Gastrocnemius medialis (tissue), 4 donors: Measurements from ENCODE around the gene GTF3C4. TPM values are rescaled to one million over a fixed set of nuclear protein-coding genes. Genes with fewer than 3 reads are reported as not detected.

Experiments used
- ATAC-seq, 2 donors: fragments of 150-250 bp; one replicate each; pipeline ENCODE4 v1.9.1; 2016
- DNase-seq, 2 donors: peaks; one replicate each; pipeline ENCODE4 v3.0.0-alpha.2; 2019
- H3K27ac ChIP-seq, 4 donors: fragments of 200-600 bp; sonication (generic); 1 replicate in 1 of 4; 2 replicates in 3 of 4; pipeline ENCODE4 v1.5.1; 2016 to 2018; ENCODE audit warnings: mild to moderate bottlenecking in 2 of 4, moderate library complexity in 1 of 4
- H3K27me3 ChIP-seq, 3 donors: fragments of 200-600 bp; sonication (generic) in 2 of 3; 1 replicate in 1 of 3; 2 replicates in 2 of 3; pipeline versions ENCODE4 v1.5.1 to v1.6.0; 2016 to 2019; ENCODE audit warnings: mild to moderate bottlenecking in 1 of 3, moderate library complexity in 1 of 3
- H3K36me3 ChIP-seq, 2 donors: fragments of 200-600 bp; sonication (generic) in 1 of 2; one replicate each; pipeline ENCODE4 v1.5.1; 2017 to 2018
- H3K4me1 ChIP-seq, 2 donors: fragments of 200-600 bp; sonication (generic) in 1 of 2; one replicate each; pipeline ENCODE4 v1.5.1; 2016 to 2017; ENCODE audit warnings: mild to moderate bottlenecking in 2 of 2
- H3K4me3 ChIP-seq, 4 donors: fragments of 200-600 bp; sonication (generic) in 3 of 4; 1 replicate in 1 of 4; 2 replicates in 3 of 4; pipeline ENCODE4 v1.5.1; 2016 to 2019; ENCODE audit warnings: mild to moderate bottlenecking in 2 of 4
- H3K9me3 ChIP-seq, 3 donors: fragments of 200-600 bp; sonication (generic) in 2 of 3; 1 replicate in 1 of 3; 2 replicates in 2 of 3; pipeline ENCODE4 v1.5.1; 2016 to 2019
- CTCF ChIP-seq, 5 experiments: fragments of 450-650 bp in 3 of 5; fragments of 200-600 bp in 2 of 5; sonication (generic) in 2 of 5; IDR thresholded peaks in 4 of 5; conservative IDR thresholded peaks in 1 of 5; 1 replicate in 4 of 5; 2 replicates in 1 of 5; pipeline ENCODE4 v1.5.1; 2016 to 2019; ENCODE audit warnings: antibody characterized with exemption in 5 of 5, mild to moderate bottlenecking in 3 of 5, moderate library complexity in 3 of 5
- POLR2A ChIP-seq, 2 donors: fragments of 450-650 bp; IDR thresholded peaks; one replicate each; pipeline ENCODE4 v1.6.1; 2017; ENCODE audit warnings: antibody characterized with exemption in 2 of 2, mild to moderate bottlenecking in 2 of 2, moderate library complexity in 2 of 2
- in situ Hi-C, 4 donors: fragments of 200-750 bp; cut with MboI; loops; one replicate each; pipeline versions ENCODE4 v1.15.0 to v1.8.0; 2017; ENCODE audit warnings: low sequenced_read_pairs in 4 of 4
- intact Hi-C: fragments of 100-400 bp; cut with DNase I; formaldehyde crosslinking; loops from one replicate; pipeline ENCODE4 v1.15.1; 2023; ENCODE audit warnings: low total_unique reads
- total RNA-seq, 4 donors: library from RNA; depleted of rRNA; stranded (reverse); fragments of >200 nt; gene quantifications; one replicate each; pipeline versions ENCODE4 v1.1.0 to v1.2.3, GENCODE V29; 2016

The GTF3C4 gene
- total RNA-seq, 4 donors from 2014 or later = 9.2 to 11.7 (median 10.8) TPM

- in situ Hi-C loops = no loop called here
- intact Hi-C loops = no loop called here
- Histone ChIP-seq H3K4me1 (no peaks in the 10 kb centered on the region), H3K9me3 (no peaks in the 10 kb centered on the region), H3K27ac (no peak overlapping the region), H3K27me3 (peaks cover 0 to 18% (median 11%) of the 10 kb centered on the region in 3 donors), H3K36me3 (no peaks in the 10 kb centered on the region), H3K4me3 (no peak overlapping the region)
- ATAC-seq = no peak
- TF ChIP-seq CTCF (IDR thresholded peaks at IDR 0.05 in 4 of 5, conservative IDR thresholded peaks at IDR 0.05 in 1 of 5) (no peak), POLR2A (IDR thresholded peaks at IDR 0.05) (no peak)
- no peak for DNase-seq
These were observed 57.8 kb downstream of the GTF3C4 start for GRCh38 chr9:132728071-132728470.

- TF ChIP-seq CTCF (IDR thresholded peaks at IDR 0.05 in 4 of 5, conservative IDR thresholded peaks at IDR 0.05 in 1 of 5) (no peak), POLR2A (IDR thresholded peaks at IDR 0.05) (no peak)
- no peak for ATAC-seq
- H3K36me3 ChIP-seq = no peaks in the 10 kb centered on the region
- in situ Hi-C loops = no loop called here
- intact Hi-C loops = no loop called here
- peaks cover 0 to 18% (median 9%) of the 10 kb centered on the region in 3 donors for H3K27me3 ChIP-seq
- H3K4me3 ChIP-seq = no peak overlapping the region
- no peaks in the 10 kb centered on the region for H3K4me1 ChIP-seq
- no peaks in the 10 kb centered on the region for H3K9me3 ChIP-seq
- H3K27ac ChIP-seq = no peak overlapping the region
- DNase-seq = no peak
These were observed 58.2 kb downstream of the GTF3C4 start for GRCh38 chr9:132728497-132728896.

GRCh38 chr9:132729235-132729890 is 59.1 kb downstream of the GTF3C4 start:
- H3K27me3 ChIP-seq = peaks cover 0 to 14% (median 8%) of the 10 kb centered on the region in 3 donors
- in situ Hi-C loops = no loop called here
- no peak for TF ChIP-seq POLR2A (IDR thresholded peaks at IDR 0.05)
- TF ChIP-seq CTCF (IDR thresholded peaks at IDR 0.05 in 4 of 5, conservative IDR thresholded peaks at IDR 0.05 in 1 of 5) = no peak
- no peak overlapping the region for H3K4me3 ChIP-seq
- H3K36me3 ChIP-seq = no peaks in the 10 kb centered on the region
- no peaks in the 10 kb centered on the region for H3K4me1 ChIP-seq
- no peak for ATAC-seq
- intact Hi-C loops = no loop called here
- H3K27ac ChIP-seq = no peak overlapping the region
- H3K9me3 ChIP-seq = no peaks in the 10 kb centered on the region
- no peak for DNase-seq

GRCh38 chr9:132730054-132731033 is 60.1 kb downstream of the GTF3C4 start:
- ATAC-seq (peak in 1 of 2 donors; percentile 38), DNase-seq (peak in 1 of 2 donors; percentile 22)
- TF ChIP-seq POLR2A (IDR thresholded peaks at IDR 0.05) (no peak), CTCF (IDR thresholded peaks at IDR 0.05 in 4 of 5, conservative IDR thresholded peaks at IDR 0.05 in 1 of 5) (no peak)
- peaks cover 0 to 18% (median 12%) of the 10 kb centered on the region in 3 donors for H3K27me3 ChIP-seq
- H3K27ac ChIP-seq = no peak overlapping the region
- H3K36me3 ChIP-seq = no peaks in the 10 kb centered on the region
- intact Hi-C loops = no loop called here
- H3K4me3 ChIP-seq = no peak overlapping the region
- H3K9me3 ChIP-seq = no peaks in the 10 kb centered on the region
- H3K4me1 ChIP-seq = no peaks in the 10 kb centered on the region
- in situ Hi-C loops = no loop called here
